H1 (cell line): Measurements from ENCODE around the gene MMAB. TPM values are rescaled to one million over a fixed set of nuclear protein-coding genes. Genes with fewer than 3 reads are reported as not detected.

Experiments
- CTCF ChIA-PET: fragments of 300-600 bp; sonication (Branson Sonifier 250); formaldehyde crosslinking; loops from one replicate; lab custom pipeline; 2021; ENCODE audit not compliant: partially characterized antibody; lab: Charles Lee
- POLR2A ChIA-PET: fragments of 300-600 bp; sonication (Branson Sonifier 250); formaldehyde crosslinking; loops from one replicate; lab custom pipeline; 2021; ENCODE audit warnings: inconsistent platforms; ENCODE audit not compliant: partially characterized antibody; lab: Charles Lee
- DNase-seq, 2 experiments: peaks; one replicate each; pipeline versions ENCODE4 v3.0.0 to v3.0.0-alpha.2; 2010 to 2022; ENCODE audit warnings: low spot score in 2 of 2, low read depth in 1 of 2, mixed read lengths in 1 of 2
- FAIRE-seq: peaks from 2 replicates; lab custom pipeline; 2011; peaks lifted over from hg19 to GRCh38; lab: Jason Lieb, UNC
- H2AFZ ChIP-seq: 2 replicates; pipeline ENCODE4 v1.8.1; 2012; ENCODE audit warnings: low read length, inconsistent platforms
- H2AK5ac ChIP-seq: 2 replicates; pipeline ENCODE4 v1.6.1; 2013; ENCODE audit warnings: low read depth, low read length
- H2BK120ac ChIP-seq: replicated peaks from 2 replicates; pipeline ENCODE3; 2013; ENCODE audit warnings: low read depth, low read length, inconsistent platforms
- H2BK12ac ChIP-seq: 2 replicates; pipeline ENCODE4 v1.6.1; 2013; ENCODE audit warnings: low read depth, low read length
- H2BK15ac ChIP-seq: 2 replicates; pipeline ENCODE4 v1.6.1; 2013; ENCODE audit warnings: low read length
- H2BK20ac ChIP-seq: 2 replicates; pipeline ENCODE4 v1.6.1; 2013; ENCODE audit warnings: low read length
- H2BK5ac ChIP-seq: 2 replicates; pipeline ENCODE4 v1.6.1; 2013; ENCODE audit warnings: low read depth, low read length
- H3K14ac ChIP-seq: 2 replicates; pipeline ENCODE4 v1.6.1; 2013; ENCODE audit warnings: inconsistent platforms; ENCODE audit not compliant: insufficient read length
- H3K18ac ChIP-seq: 2 replicates; pipeline ENCODE4 v1.6.1; 2013; ENCODE audit warnings: low read length; ENCODE audit errors: extremely low read depth
- H3K23ac ChIP-seq: 2 replicates; pipeline ENCODE4 v1.6.1; 2013; ENCODE audit warnings: inconsistent platforms; ENCODE audit not compliant: insufficient read length
- H3K23me2 ChIP-seq: 2 replicates; pipeline ENCODE4 v1.6.1; 2013; ENCODE audit warnings: low read depth, low read length
- H3K27ac ChIP-seq: 2 replicates; pipeline ENCODE4 v1.6.1; 2011; ENCODE audit warnings: low read depth, low read length, inconsistent platforms
- H3K27me3 ChIP-seq, 4 experiments: replicated peaks in 1 of 4; 1 replicate in 1 of 4; 2 replicates in 3 of 4; pipeline versions ENCODE4 v1.6.1 to v1.8.1; 2011 to 2013; ENCODE audit warnings: low read length in 3 of 4, mild to moderate bottlenecking in 3 of 4, inconsistent platforms in 2 of 4, mixed read lengths in 2 of 4, moderate library complexity in 1 of 4; ENCODE audit not compliant: control insufficient read depth in 3 of 4, insufficient read depth in 3 of 4; ENCODE audit errors: extremely low read depth in 1 of 4
- H3K36me3 ChIP-seq, 4 experiments: 2 replicates each; pipeline versions ENCODE4 v1.6.1 to v1.8.1; 2011 to 2013; ENCODE audit warnings: mild to moderate bottlenecking in 4 of 4, low read length in 3 of 4, moderate library complexity in 2 of 4, control low read depth in 1 of 4, inconsistent platforms in 1 of 4; ENCODE audit not compliant: insufficient read depth in 4 of 4, control insufficient read depth in 2 of 4
- H3K4ac ChIP-seq: replicated peaks from 2 replicates; pipeline ENCODE3; 2013; ENCODE audit warnings: low read length, low read depth, mixed read lengths, inconsistent platforms; ENCODE audit not compliant: insufficient read length
- H3K4me1 ChIP-seq, 4 experiments: replicated peaks in 1 of 4; 1 replicate in 1 of 4; 2 replicates in 3 of 4; pipeline versions ENCODE4 v1.6.1 to v1.8.1; 2011 to 2013; ENCODE audit warnings: low read length in 3 of 4, inconsistent platforms in 2 of 4, mixed read lengths in 1 of 4; ENCODE audit not compliant: insufficient read depth in 4 of 4, control insufficient read depth in 3 of 4
- H3K4me2 ChIP-seq, 2 experiments: 2 replicates each; pipeline versions ENCODE4 v1.6.1 to v1.8.1; 2011 to 2013; ENCODE audit warnings: low read depth in 2 of 2, low read length in 2 of 2, control low read depth in 1 of 2, inconsistent platforms in 1 of 2, mild to moderate bottlenecking in 1 of 2; ENCODE audit not compliant: insufficient read depth in 1 of 2
- H3K4me3 ChIP-seq, 4 experiments: fragments of 200-600, 300-600 bp in 1 of 4; sonication (generic), shearing (Covaris generic), sonication (Bioruptor Twin) in 1 of 4; 2 replicates each; pipeline versions ENCODE4 v1.5.1 to v1.8.1; 2011 to 2016; ENCODE audit warnings: low read length in 4 of 4, low read depth in 3 of 4, control low read depth in 2 of 4, inconsistent platforms in 2 of 4, mild to moderate bottlenecking in 2 of 4, mixed read lengths in 1 of 4, moderate library complexity in 1 of 4; ENCODE audit not compliant: insufficient read depth in 2 of 4; ENCODE audit errors: extremely low read depth in 1 of 4
- H3K56ac ChIP-seq: replicated peaks from 2 replicates; pipeline ENCODE3; 2013; ENCODE audit warnings: low read depth, mild to moderate bottlenecking, mixed read lengths, low read length, inconsistent platforms; ENCODE audit not compliant: insufficient read length
- H3K79me1 ChIP-seq: 2 replicates; pipeline ENCODE4 v1.6.1; 2013; ENCODE audit warnings: low read depth, low read length, control low read depth
- H3K79me2 ChIP-seq, 2 experiments: 2 replicates each; pipeline versions ENCODE4 v1.6.1 to v1.8.1; 2012 to 2013; ENCODE audit warnings: low read length in 2 of 2, mild to moderate bottlenecking in 2 of 2, inconsistent platforms in 1 of 2; ENCODE audit not compliant: insufficient read depth in 2 of 2, control insufficient read depth in 1 of 2
- H3K9ac ChIP-seq, 4 experiments: replicated peaks in 1 of 4; 1 replicate in 1 of 4; 2 replicates in 3 of 4; pipeline versions ENCODE4 v1.6.1 to v1.8.1; 2011 to 2013; ENCODE audit warnings: low read depth in 3 of 4, low read length in 3 of 4, control low read depth in 2 of 4, mild to moderate bottlenecking in 2 of 4, moderate library complexity in 2 of 4, inconsistent platforms in 1 of 4; ENCODE audit errors: extremely low read depth in 1 of 4
- H3K9me3 ChIP-seq, 2 experiments: 2 replicates each; pipeline versions ENCODE4 v1.6.1 to v1.8.1; 2012 to 2013; ENCODE audit warnings: mild to moderate bottlenecking in 2 of 2, moderate library complexity in 2 of 2, control low read depth in 1 of 2, inconsistent platforms in 1 of 2, low read depth in 1 of 2, low read length in 1 of 2, mixed read lengths in 1 of 2; ENCODE audit not compliant: insufficient read depth in 2 of 2
- H4K20me1 ChIP-seq, 2 experiments: replicated peaks in 1 of 2; 2 replicates each; pipeline versions ENCODE3 to v1.8.1; 2011 to 2013; ENCODE audit warnings: inconsistent platforms in 2 of 2, low read length in 2 of 2, mild to moderate bottlenecking in 1 of 2; ENCODE audit not compliant: insufficient read depth in 2 of 2, control insufficient read depth in 1 of 2
- H4K5ac ChIP-seq: 2 replicates; pipeline ENCODE4 v1.6.1; 2013; ENCODE audit warnings: low read length, low read depth, mixed read lengths, inconsistent platforms; ENCODE audit not compliant: insufficient read length
- H4K8ac ChIP-seq: 2 replicates; pipeline ENCODE4 v1.8.0; 2013; ENCODE audit warnings: mild to moderate bottlenecking, moderate library complexity, low read length, inconsistent platforms; ENCODE audit not compliant: insufficient read depth; ENCODE audit errors: extremely low read depth
- H4K91ac ChIP-seq: replicated peaks from 2 replicates; pipeline ENCODE3; 2013; ENCODE audit warnings: low read length, mixed read lengths, inconsistent platforms; ENCODE audit not compliant: insufficient read length
- KDM1A ChIP-seq: fragments of 200-600, 300-600 bp; sonication (generic); IDR thresholded peaks from 2 replicates; pipeline ENCODE4 v1.7.1; 2016; ENCODE audit warnings: mild to moderate bottlenecking, low read length, borderline replicate concordance
- ZNF274 ChIP-seq: IDR thresholded peaks from 2 replicates; pipeline ENCODE4 v1.7.0; 2012; ENCODE audit warnings: low read length, borderline replicate concordance; ENCODE audit errors: extremely low read depth
- WGBS, 2 experiments: shearing (Covaris generic) in 1 of 2; methylation state at CpG; one replicate each; pipeline versions ENCODE4 v1.1.6 to v1.1.7; 2013 to 2015; ENCODE audit warnings: low lambda C conversion rate in 2 of 2, mixed read lengths in 2 of 2, inconsistent platforms in 1 of 2, low coverage in 1 of 2, missing lambda C conversion rate in 1 of 2; ENCODE audit not compliant: insufficient replicate concordance in 2 of 2, insufficient coverage in 1 of 2, insufficient read length in 1 of 2; ENCODE audit errors: extremely low coverage in 1 of 2, missing lambda C conversion rate in 1 of 2; 5-methylcytosine and 5-hydroxymethylcytosine counted together
- polyA plus RNA-seq, 7 experiments: library from polyadenylated mRNA; depleted of rRNA in 3 of 7; stranded (reverse) in 5 of 7; unstranded in 2 of 7; fragments of >200 nt in 5 of 7; fragments of 200-250 nt in 2 of 7; gene quantifications; 1 replicate in 5 of 7; 2 replicates in 1 of 7; 4 replicates in 1 of 7; pipeline versions ENCODE4 v1.2.1 to v1.2.3, GENCODE V29; 2011 to 2013; ENCODE audit warnings: missing spikeins in 2 of 7, mixed read lengths in 2 of 7
- total RNA-seq: library from RNA; stranded (reverse); fragmentation: NEBNext Ultra II Directional; extraction: Animal tissue kit (Norgen Biotek cat#: 25700); gene quantifications from 2 replicates; pipeline ENCODE4 v1.2.1, GENCODE V29; 2021

The MMAB gene
- total and polyA plus RNA-seq, 2 of the 8 experiments (the other 6 are each of a cell fraction or from before 2014, with no cell fraction given): 12.9 to 18.5 TPM

DNA sequence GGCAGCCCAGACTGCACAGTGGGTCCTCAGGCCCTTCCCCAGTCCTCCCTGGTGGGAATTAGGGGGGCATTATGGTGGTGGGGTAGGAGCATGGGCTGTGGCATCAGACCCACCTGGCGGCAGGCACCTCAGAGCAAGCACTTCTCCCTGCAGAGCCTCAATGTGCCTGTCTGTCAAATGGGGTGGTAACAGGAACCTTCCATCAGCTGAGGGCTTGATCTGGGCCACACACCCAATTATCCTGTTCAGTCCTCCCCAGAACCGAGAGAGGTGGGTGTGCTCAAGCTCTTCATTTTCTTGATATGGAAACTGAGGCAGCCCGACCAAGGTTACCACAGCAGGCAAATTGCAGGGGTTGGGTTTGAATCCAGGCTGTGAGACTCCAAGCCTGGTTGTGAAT is 38.7 kb upstream of the MMAB start:
- Histone ChIP-seq H3K36me3 (no peaks in the 10 kb centered on the region), H3K4me1 (peaks cover 0 to 3% (median 0%) of the 10 kb centered on the region in 4 experiments; a peak in 3 of 7 replicates), H3K27me3 (0 out of 7 replicates have a peak, but pooled peaks cover 0 to 2% (median 0%) of the 10 kb centered on the region in 4 experiments), H3K56ac (no peak overlapping the region), H4K91ac (no peak overlapping the region), H2BK20ac (no peak overlapping the region), H2BK15ac (no peak overlapping the region), H3K18ac (no peak overlapping the region), H3K27ac (no peak overlapping the region), H3K79me1 (no peaks in the 10 kb centered on the region), H3K23me2 (no peaks in the 10 kb centered on the region), H3K9ac (no peak overlapping the region), H3K4ac (no peak overlapping the region), H2BK12ac (peak overlapping the region; percentile 50; the same call in 1 of the 2 replicates), H3K79me2 (no peaks in the 10 kb centered on the region), H3K4me3 (no peak overlapping the region), H4K5ac (no peak overlapping the region), H3K14ac (no peak overlapping the region), H2AK5ac (no peak overlapping the region), H3K4me2 (no peak overlapping the region), H2AFZ (no peak overlapping the region), H4K20me1 (no peaks in the 10 kb centered on the region), H3K23ac (no peak overlapping the region), H2BK120ac (no peak overlapping the region), H3K9me3 (no peaks in the 10 kb centered on the region), H2BK5ac (no peak overlapping the region), H4K8ac (no peak overlapping the region)
- WGBS, 2 experiments: 96% methylated on average over 3 of the region's 3 CpGs; no CpG with 5 or more reads in 1 of the 2 experiments
- ChIA-PET CTCF (interaction anchor here (1.0 to 5.7 kb wide), 10 partner anchors 8 to 162 kb away, joined by 3 to 42 read pairs (median 3); no protein-coding TSS in a partner anchor), POLR2A (interaction anchor here (0.9 kb wide), 1 partner anchor 14 kb away, joined by 3 read pairs; no protein-coding TSS in a partner anchor)
- DNase-seq (no peak), FAIRE-seq (no peak)
- TF ChIP-seq KDM1A (peak; percentile 64; the same call in 1 of the 2 replicates), ZNF274 (no peak)
